SU-DHL-6 (cell line): ENCODE data around the gene MPIG6B.
A peak's percentile ranks its signal among the peaks of the same experiment; 100 is the strongest.

Experiments
- H2AFZ ChIP-seq: fragments of 200-600 bp; sonication (generic); 2 replicates; pipeline ENCODE4 v1.6.1; 2014; ENCODE audit warnings: low read depth, mild to moderate bottlenecking, moderate library complexity, mixed read lengths, antibody characterized with exemption, low read length; ENCODE audit not compliant: severe bottlenecking
- H3F3A ChIP-seq: fragments of 200-600 bp; shearing (Covaris generic); 2 replicates; pipeline ENCODE4 v1.6.0; 2016; ENCODE audit warnings: antibody characterized with exemption, mild to moderate bottlenecking; ENCODE audit not compliant: insufficient read depth
- H3K27ac ChIP-seq: fragments of 200-600 bp; sonication (generic); 2 replicates; pipeline ENCODE4 v1.5.1; 2016; ENCODE audit warnings: low read depth, mild to moderate bottlenecking, low read length, moderate library complexity, mixed read lengths
- H3K27me3 ChIP-seq: fragments of 200-600 bp; sonication (generic), shearing (Covaris generic); 2 replicates; pipeline ENCODE4 v1.6.0; 2014; ENCODE audit warnings: mild to moderate bottlenecking, low read length
- H3K36me3 ChIP-seq: fragments of 200-600 bp; sonication (generic); 2 replicates; pipeline ENCODE4 v1.6.1; 2014; ENCODE audit warnings: mild to moderate bottlenecking, low read length, mixed read lengths
- H3K4me2 ChIP-seq: fragments of 300-600, 200-600 bp; shearing (Covaris generic), sonication (generic); 2 replicates; pipeline ENCODE4 v1.6.0; 2014; ENCODE audit warnings: low read length, low read depth, mild to moderate bottlenecking; ENCODE audit not compliant: poor library complexity, severe bottlenecking
- H3K4me3 ChIP-seq: fragments of 200-600 bp; sonication (generic); 2 replicates; pipeline ENCODE4 v1.5.1; 2014; ENCODE audit warnings: antibody characterized with exemption, low read length, mild to moderate bottlenecking, mixed read lengths; ENCODE audit not compliant: insufficient read depth, poor library complexity, severe bottlenecking
- H3K79me2 ChIP-seq: fragments of 200-600 bp; sonication (generic); 2 replicates; pipeline ENCODE4 v1.6.1; 2014; ENCODE audit warnings: mild to moderate bottlenecking, low read length, moderate library complexity; ENCODE audit not compliant: insufficient read depth
- H3K9ac ChIP-seq: fragments of 200-600 bp; sonication (generic); 2 replicates; pipeline ENCODE4 v1.7.0; 2014; ENCODE audit warnings: mild to moderate bottlenecking, low read length
- H3K9me2 ChIP-seq: fragments of 200-600 bp; sonication (generic); replicated peaks from 2 replicates; pipeline ENCODE4 v1.6.1; 2014; ENCODE audit warnings: low read length; ENCODE audit not compliant: insufficient read depth
- H3K9me3 ChIP-seq: fragments of 200-600 bp; sonication (generic); 2 replicates; pipeline ENCODE4 v1.6.1; 2014; ENCODE audit warnings: low read length, mixed read lengths; ENCODE audit not compliant: insufficient read depth
- H4K20me1 ChIP-seq: fragments of 200-600 bp; sonication (generic); 2 replicates; pipeline ENCODE4 v1.6.1; 2014; ENCODE audit warnings: low read depth, mild to moderate bottlenecking, antibody characterized with exemption, low read length, moderate library complexity, mixed read lengths
- EZH2phosphoT487 ChIP-seq: fragments of 200-600 bp; sonication (generic), shearing (Covaris generic); conservative IDR thresholded peaks from 2 replicates; pipeline ENCODE4 v1.6.1; 2018; ENCODE audit warnings: mild to moderate bottlenecking, antibody characterized with exemption, low read length, moderate library complexity, mixed read lengths
- TF ChIP-seq, protein P1 (sequence below): fragments of 200-600 bp; sonication (generic); IDR thresholded peaks from one replicate; pipeline ENCODE4 v1.5.1; 2017; ENCODE audit warnings: antibody characterized with exemption, mild to moderate bottlenecking, low read length, moderate library complexity; ENCODE audit not compliant: insufficient read depth, poor library complexity, severe bottlenecking

The MPIG6B gene

DNA sequence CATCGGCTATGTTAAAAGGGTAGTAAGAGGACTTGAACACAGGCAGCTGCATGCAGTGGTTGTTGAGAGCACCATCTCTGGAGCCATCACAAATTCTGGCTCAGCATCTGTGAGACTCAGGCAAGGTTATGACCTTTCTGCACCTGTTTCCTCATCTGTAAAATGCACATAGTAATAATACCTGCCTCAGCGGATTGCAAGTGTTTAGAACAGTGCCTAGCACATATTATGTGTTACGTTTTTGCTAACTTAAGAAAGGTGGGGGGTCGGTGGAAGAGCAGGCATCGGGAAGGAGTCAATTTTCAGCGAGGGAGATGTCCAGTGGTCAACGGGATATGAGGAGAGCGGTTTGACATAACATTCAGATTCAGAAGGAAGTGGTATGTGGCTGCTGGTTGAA lies 45.2 kb upstream of the MPIG6B start:
- no peaks in the 10 kb centered on the region for H3K27me3 ChIP-seq
- H3K4me2 ChIP-seq, result no peak overlapping the region
- H2AFZ ChIP-seq, result no peak overlapping the region
- no peaks in the 10 kb centered on the region for H3K9me2 ChIP-seq
- H3K9me3 ChIP-seq, result no peaks in the 10 kb centered on the region
- H3K27ac ChIP-seq, result no peak overlapping the region
- H3F3A ChIP-seq, result peaks cover 14% of the 10 kb centered on the region; the same call in 1 of the 2 replicates
- no peaks in the 10 kb centered on the region for H3K79me2 ChIP-seq
- H3K36me3 ChIP-seq, result no peaks in the 10 kb centered on the region
- no peaks in the 10 kb centered on the region for H4K20me1 ChIP-seq
- H3K4me3 ChIP-seq, result no peak overlapping the region
- no peak overlapping the region for H3K9ac ChIP-seq
- TF ChIP-seq, protein P1, sequence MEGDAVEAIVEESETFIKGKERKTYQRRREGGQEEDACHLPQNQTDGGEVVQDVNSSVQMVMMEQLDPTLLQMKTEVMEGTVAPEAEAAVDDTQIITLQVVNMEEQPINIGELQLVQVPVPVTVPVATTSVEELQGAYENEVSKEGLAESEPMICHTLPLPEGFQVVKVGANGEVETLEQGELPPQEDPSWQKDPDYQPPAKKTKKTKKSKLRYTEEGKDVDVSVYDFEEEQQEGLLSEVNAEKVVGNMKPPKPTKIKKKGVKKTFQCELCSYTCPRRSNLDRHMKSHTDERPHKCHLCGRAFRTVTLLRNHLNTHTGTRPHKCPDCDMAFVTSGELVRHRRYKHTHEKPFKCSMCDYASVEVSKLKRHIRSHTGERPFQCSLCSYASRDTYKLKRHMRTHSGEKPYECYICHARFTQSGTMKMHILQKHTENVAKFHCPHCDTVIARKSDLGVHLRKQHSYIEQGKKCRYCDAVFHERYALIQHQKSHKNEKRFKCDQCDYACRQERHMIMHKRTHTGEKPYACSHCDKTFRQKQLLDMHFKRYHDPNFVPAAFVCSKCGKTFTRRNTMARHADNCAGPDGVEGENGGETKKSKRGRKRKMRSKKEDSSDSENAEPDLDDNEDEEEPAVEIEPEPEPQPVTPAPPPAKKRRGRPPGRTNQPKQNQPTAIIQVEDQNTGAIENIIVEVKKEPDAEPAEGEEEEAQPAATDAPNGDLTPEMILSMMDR, result no peak
- TF ChIP-seq EZH2phosphoT487, result no peak

- peaks cover 5% of the 10 kb centered on the region; the same call in 1 of the 2 replicates for H3F3A ChIP-seq
- H3K9ac ChIP-seq, result peak within 1 kb of the TSS; percentile 9; the same call in 1 of the 2 replicates
- no peaks in the 10 kb centered on the region for H3K9me2 ChIP-seq
- TF ChIP-seq, protein P1, result peak; percentile 28
- TF ChIP-seq EZH2phosphoT487, result no peak
- no peak within 1 kb of the TSS for H3K27ac ChIP-seq
- H3K79me2 ChIP-seq, result no peaks in the 10 kb centered on the region
- H3K4me2 ChIP-seq, result peak within 1 kb of the TSS; percentile 30
- peak within 1 kb of the TSS; percentile 23 for H2AFZ ChIP-seq
- H3K9me3 ChIP-seq, result no peaks in the 10 kb centered on the region
- H3K27me3 ChIP-seq, result no peaks in the 10 kb centered on the region
- no peak within 1 kb of the TSS for H3K4me3 ChIP-seq
- no peaks in the 10 kb centered on the region for H4K20me1 ChIP-seq
- no peaks in the 10 kb centered on the region for H3K36me3 ChIP-seq
These were observed 42.7 kb upstream of the MPIG6B start, which contains the start of gene LY6G5C for GRCh38 chr6:31680226-31681134. Gene LY6G5C (minus strand): TSS chr6:31681067. CDS start chr6:31680373, 694 bp downstream.

GRCh38 chr6:31681135-31681671 lies 42.0 kb upstream of the MPIG6B start:
- peak overlapping the region; percentile 30 for H3K4me2 ChIP-seq
- no peaks in the 10 kb centered on the region; the same call in 1 of the 2 replicates for H3F3A ChIP-seq
- no peak for TF ChIP-seq EZH2phosphoT487
- TF ChIP-seq, protein P1, result no peak
- peak overlapping the region; percentile 9; the same call in 1 of the 2 replicates for H3K9ac ChIP-seq
- H3K27me3 ChIP-seq, result no peaks in the 10 kb centered on the region
- H3K9me3 ChIP-seq, result no peaks in the 10 kb centered on the region
- H3K36me3 ChIP-seq, result no peaks in the 10 kb centered on the region
- no peaks in the 10 kb centered on the region for H3K9me2 ChIP-seq
- H3K79me2 ChIP-seq, result no peaks in the 10 kb centered on the region
- no peak overlapping the region for H3K4me3 ChIP-seq
- H3K27ac ChIP-seq, result no peak overlapping the region
- no peaks in the 10 kb centered on the region for H4K20me1 ChIP-seq
- H2AFZ ChIP-seq, result peak overlapping the region; percentile 23
